Liver (tissue), 3 donors: ENCODE data around the gene WRAP73.

ENCODE experiments used
- ATF3 ChIP-seq: IDR thresholded peaks from 2 replicates; pipeline ENCODE4 v1.6.1; 2016; ENCODE audit warnings: antibody characterized with exemption
- CTCF ChIP-seq: fragments of 150-350 bp; IDR thresholded peaks from 2 replicates; pipeline ENCODE4 v1.5.1; 2017; ENCODE audit warnings: improper control_type of control experiment, low read depth, low read length; ENCODE audit not compliant: missing input control
- EGR1 ChIP-seq, 2 donors: IDR thresholded peaks; 2 replicates each; pipeline ENCODE4 v1.6.1; 2016 to 2018; ENCODE audit warnings: antibody characterized with exemption in 2 of 2, low read depth in 2 of 2
- FOXA1 ChIP-seq: IDR thresholded peaks from 2 replicates; pipeline ENCODE4 v1.6.1; 2016; ENCODE audit warnings: antibody characterized with exemption
- GABPA ChIP-seq, 2 donors: IDR thresholded peaks in 1 of 2; conservative IDR thresholded peaks in 1 of 2; 2 replicates each; pipeline ENCODE4 v1.6.1; 2016; ENCODE audit warnings: antibody characterized with exemption in 2 of 2, mild to moderate bottlenecking in 1 of 2, moderate library complexity in 1 of 2
- HNF4A ChIP-seq, 2 donors: conservative IDR thresholded peaks; 2 replicates each; pipeline ENCODE4 v1.6.1; 2016; ENCODE audit warnings: antibody characterized with exemption in 2 of 2, mild to moderate bottlenecking in 2 of 2
- HNF4G ChIP-seq: IDR thresholded peaks from 2 replicates; pipeline ENCODE4 v1.6.1; 2016; ENCODE audit warnings: antibody characterized with exemption
- JUND ChIP-seq, 2 donors: IDR thresholded peaks; 2 replicates each; pipeline ENCODE4 v1.6.1; 2016; ENCODE audit warnings: antibody characterized with exemption in 2 of 2
- MAX ChIP-seq: IDR thresholded peaks from 2 replicates; pipeline ENCODE4 v1.6.1; 2016; ENCODE audit warnings: antibody characterized with exemption
- RXRA ChIP-seq, 2 donors: IDR thresholded peaks; 2 replicates each; pipeline ENCODE4 v1.6.1; 2017 to 2018; ENCODE audit warnings: antibody characterized with exemption in 2 of 2, mild to moderate bottlenecking in 1 of 2
- SP1 ChIP-seq: IDR thresholded peaks from 2 replicates; pipeline ENCODE4 v1.6.1; 2018; ENCODE audit warnings: antibody characterized with exemption, mild to moderate bottlenecking
- TAF1 ChIP-seq: conservative IDR thresholded peaks from 2 replicates; pipeline ENCODE4 v1.6.1; 2016; ENCODE audit warnings: antibody characterized with exemption, mild to moderate bottlenecking
- YY1 ChIP-seq: IDR thresholded peaks from 2 replicates; pipeline ENCODE4 v1.6.1; 2016; ENCODE audit warnings: antibody characterized with exemption, mild to moderate bottlenecking
- ZBTB33 ChIP-seq: IDR thresholded peaks from 2 replicates; pipeline ENCODE4 v1.6.1; 2016; ENCODE audit warnings: antibody characterized with exemption
- donor health status: healthy.
- donor health status: healthy.

GRCh38 chr1:3652548-3653285 lies 2.8 kb upstream of the WRAP73 start:
- TF ChIP-seq CTCF (no peak), RXRA (IDR thresholded peaks at IDR 0.05) (no peak), HNF4A (conservative IDR thresholded peaks at IDR 0.05) (no peak), MAX (no peak), JUND (IDR thresholded peaks at IDR 0.05) (no peak), ZBTB33 (no peak), SP1 (no peak), FOXA1 (no peak), HNF4G (no peak), YY1 (no peak), TAF1 (no peak), ATF3 (no peak), EGR1 (IDR thresholded peaks at IDR 0.05; ENCODE audit: low read depth in 2 of 2) (no peak), GABPA (IDR thresholded peaks at IDR 0.05 in 1 of 2, conservative IDR thresholded peaks at IDR 0.05 in 1 of 2) (no peak)
